GM12865 (cell line): ENCODE measurements around the gene ABL1.

Source experiments
- DNase-seq: peaks from one replicate; pipeline ENCODE4 v3.0.0; 2010; ENCODE audit warnings: low read depth
- H3K4me3 ChIP-seq: 2 replicates; pipeline ENCODE4 v1.5.1; 2011; ENCODE audit warnings: mild to moderate bottlenecking, low read depth, low read length, control low read depth
- CTCF ChIP-seq: IDR thresholded peaks from 2 replicates; pipeline ENCODE4 v1.5.1; 2011; ENCODE audit warnings: low read length, control low read depth, low read depth, inconsistent platforms; ENCODE audit not compliant: insufficient read depth; ENCODE audit errors: missing control alignments

ABL1 gene

DNA sequence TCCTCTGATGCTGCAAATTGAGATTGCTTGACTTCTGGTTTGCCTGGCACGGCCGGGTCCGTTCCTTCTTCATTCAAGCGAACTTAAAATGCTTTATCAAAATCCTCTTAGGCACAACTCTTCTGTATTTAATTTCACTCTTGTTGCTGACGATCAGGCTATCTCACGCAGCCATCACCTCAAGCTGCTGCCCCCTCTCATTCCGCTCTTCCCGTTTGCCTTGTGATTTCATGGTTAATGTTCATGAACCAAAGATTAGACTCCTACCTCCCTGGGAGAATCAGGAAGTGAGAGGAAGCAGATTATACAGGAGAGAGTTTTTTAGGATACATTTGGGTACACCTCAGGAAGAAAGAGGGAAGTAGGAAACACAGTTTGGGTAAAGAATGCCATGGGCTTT lies 38.9 kb downstream of the ABL1 start:
- H3K4me3 ChIP-seq, result no peak overlapping the region
- TF ChIP-seq CTCF, result no peak

GRCh38 chr9:130874783-130875182 lies 39.7 kb downstream of the ABL1 start:
- TF ChIP-seq CTCF, result no peak
- DNase-seq, result no peak
- no peak overlapping the region for H3K4me3 ChIP-seq

More for the DNA sequence above, 38.9 kb downstream of the ABL1 start:
- DNase-seq, result no peak

DNA sequence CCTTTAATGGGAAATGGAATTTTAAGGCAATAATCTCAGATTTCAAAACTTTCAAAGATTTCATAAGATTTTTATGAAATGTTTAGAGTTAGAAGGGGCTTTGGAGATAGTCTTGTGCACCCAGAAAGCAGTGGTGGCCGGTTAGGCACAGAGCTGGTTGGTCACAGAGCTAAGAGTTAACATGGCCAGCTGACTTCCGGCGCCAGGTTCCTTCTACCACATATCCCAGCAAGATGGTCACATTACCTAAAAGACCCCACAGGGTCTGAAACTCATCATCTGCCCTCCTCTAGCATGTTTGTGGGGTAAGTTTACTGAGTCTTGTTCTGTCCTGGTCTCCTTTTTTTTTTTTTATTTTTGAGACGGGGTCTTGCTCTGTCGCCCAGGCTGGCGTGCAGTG lies 42.2 kb downstream of the ABL1 start:
- DNase-seq, result no peak
- no peak for TF ChIP-seq CTCF
- H3K4me3 ChIP-seq, result no peak overlapping the region

DNA sequence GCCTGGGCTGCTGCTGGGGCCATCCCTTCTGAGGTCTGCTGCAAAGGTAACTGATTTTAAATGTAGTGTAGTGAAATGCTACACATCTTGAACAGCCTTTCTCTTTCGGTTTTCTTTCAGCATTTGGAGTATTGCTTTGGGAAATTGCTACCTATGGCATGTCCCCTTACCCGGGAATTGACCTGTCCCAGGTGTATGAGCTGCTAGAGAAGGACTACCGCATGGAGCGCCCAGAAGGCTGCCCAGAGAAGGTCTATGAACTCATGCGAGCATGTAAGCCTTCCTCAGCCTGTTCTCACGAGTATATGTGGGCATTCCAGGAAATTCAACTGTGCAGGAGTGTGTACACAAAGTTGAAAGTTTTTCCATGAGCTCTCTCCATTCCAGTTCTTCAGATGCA lies 43.2 kb downstream of the ABL1 start:
- no peak for TF ChIP-seq CTCF
- no peak for DNase-seq
- no peak overlapping the region for H3K4me3 ChIP-seq

- TF ChIP-seq CTCF, result no peak
- DNase-seq, result no peak
- no peak overlapping the region for H3K4me3 ChIP-seq
These were observed 44.9 kb downstream of the ABL1 start for GRCh38 chr9:130879863-130880411.

GRCh38 chr9:130880599-130881220 lies 45.7 kb downstream of the ABL1 start:
- no peak overlapping the region for H3K4me3 ChIP-seq
- DNase-seq, result no peak
- TF ChIP-seq CTCF, result no peak

DNA sequence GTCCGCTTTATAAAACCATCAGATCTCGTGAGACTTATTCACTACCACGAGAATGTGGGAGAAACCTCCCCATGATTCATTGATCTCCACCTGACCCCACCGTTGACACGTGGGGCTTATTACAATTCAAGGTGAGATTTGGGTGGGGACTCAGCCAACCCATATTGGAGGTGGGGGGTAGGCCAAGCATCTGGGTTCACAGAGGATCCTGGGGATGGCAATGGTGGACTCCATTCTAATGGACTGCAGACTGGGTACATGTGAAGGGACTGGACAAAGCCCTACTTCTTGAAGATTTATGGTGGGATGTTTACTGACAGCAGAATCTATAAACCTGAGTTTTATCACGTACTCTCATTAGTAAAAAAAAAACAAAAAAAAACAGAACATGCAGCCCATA lies 46.5 kb downstream of the ABL1 start:
- no peak overlapping the region for H3K4me3 ChIP-seq
- no peak for TF ChIP-seq CTCF
- DNase-seq, result no peak
